ENCODE results near the gene DENND1B. TPM values are rescaled to one million over a fixed set of nuclear protein-coding genes. Genes with fewer than 3 reads are reported as not detected.

The DENND1B gene
- total RNA-seq, 1 experiment from 2014 or later: 9.6 TPM

DNA sequence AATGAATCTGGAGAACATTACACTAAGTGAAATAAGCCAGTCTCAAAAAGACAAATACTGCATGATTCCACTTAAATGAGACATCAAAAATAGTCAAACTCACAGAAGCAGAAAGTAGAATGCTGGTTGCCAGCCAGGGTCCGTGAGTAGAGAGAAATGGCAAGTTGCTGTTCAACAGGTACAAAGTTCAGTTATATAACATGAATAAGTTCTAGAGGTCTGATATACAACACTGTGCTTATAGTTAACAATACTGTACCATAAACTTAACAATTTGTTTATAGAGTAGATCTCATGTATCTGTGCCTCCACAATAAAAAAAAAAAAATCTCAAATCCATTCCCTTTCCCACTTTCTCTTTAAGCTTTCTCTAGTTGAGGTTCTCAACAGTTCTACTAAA, 83.5 kb downstream of the DENND1B start:
- Histone ChIP-seq H3K9me2 (ENCODE audit: insufficient read depth) (no peaks in the 10 kb centered on the region; the same call in 1 of the 2 replicates), H3K9me3 (ENCODE audit: control insufficient read depth in 1 of 2, insufficient read depth in 1 of 2, low read depth in 1 of 2, low read length in 2 of 2) (no peaks in the 10 kb centered on the region), H2AFZ (ENCODE audit: low read depth, low read length, poor library complexity, severe bottlenecking) (no peak overlapping the region), H4K20me1 (ENCODE audit: insufficient read depth) (no peaks in the 10 kb centered on the region), H3K4me2 (ENCODE audit: low read length) (no peak overlapping the region), H3K4me3 (replicated peaks in 1 of 2; ENCODE audit: low read depth in 1 of 2, low read length in 2 of 2) (no peak overlapping the region), H3K27me3 (ENCODE audit: insufficient read depth, low read length) (no peaks in the 10 kb centered on the region), H3K9ac (ENCODE audit: low read length) (no peak overlapping the region), H3K79me2 (ENCODE audit: insufficient read depth, low read length) (no peaks in the 10 kb centered on the region), H3K36me3 (ENCODE audit: control insufficient read depth in 1 of 2, insufficient read depth in 2 of 2, low read length in 2 of 2) (no peaks in the 10 kb centered on the region), H3K4me1 (ENCODE audit: control insufficient read depth in 1 of 2, insufficient read depth in 2 of 2, low read length in 2 of 2) (peaks cover 0 to 3% of the 10 kb centered on the region in 2 experiments; a peak in 2 of 4 replicates), H3K27ac (ENCODE audit: low read depth, low read length) (no peak overlapping the region)
- DNase-seq (ENCODE audit: low read depth, low spot score) (no peak), ATAC-seq (no peak)
- TF ChIP-seq, protein P1, sequence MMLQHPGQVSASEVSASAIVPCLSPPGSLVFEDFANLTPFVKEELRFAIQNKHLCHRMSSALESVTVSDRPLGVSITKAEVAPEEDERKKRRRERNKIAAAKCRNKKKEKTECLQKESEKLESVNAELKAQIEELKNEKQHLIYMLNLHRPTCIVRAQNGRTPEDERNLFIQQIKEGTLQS (IDR thresholded peaks at IDR 0.05): no peak
- TF ChIP-seq POLR2A (IDR thresholded peaks at IDR 0.05; ENCODE audit: borderline replicate concordance, extremely low read depth, insufficient read depth, insufficient read length) (no peak), ZFX (IDR thresholded peaks at IDR 0.05) (no peak), YY1 (IDR thresholded peaks at IDR 0.05; ENCODE audit: extremely low read depth, insufficient replicate concordance, low read depth, low read length) (no peak), POLR2AphosphoS5 (IDR thresholded peaks at IDR 0.05; ENCODE audit: low read depth, low read length) (no peak), RAD21 (IDR thresholded peaks at IDR 0.05; ENCODE audit: low read depth) (no peak), FOSL1 (IDR thresholded peaks at IDR 0.05; ENCODE audit: low read depth) (no peak), SRF (IDR thresholded peaks at IDR 0.05; ENCODE audit: low read depth) (no peak), CEBPB (IDR thresholded peaks at IDR 0.05; ENCODE audit: low read depth) (no peak), EGR1 (IDR thresholded peaks at IDR 0.05; ENCODE audit: low read depth) (no peak), EZH2phosphoT487 (IDR thresholded peaks at IDR 0.05; ENCODE audit: borderline replicate concordance) (no peak), ELF1 (IDR thresholded peaks at IDR 0.05; ENCODE audit: borderline replicate concordance, low read depth) (no peak)
- TF ChIP-seq, protein P2, sequence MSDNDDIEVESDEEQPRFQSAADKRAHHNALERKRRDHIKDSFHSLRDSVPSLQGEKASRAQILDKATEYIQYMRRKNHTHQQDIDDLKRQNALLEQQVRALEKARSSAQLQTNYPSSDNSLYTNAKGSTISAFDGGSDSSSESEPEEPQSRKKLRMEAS (IDR thresholded peaks at IDR 0.05): no peak
- TF ChIP-seq, protein P3, sequence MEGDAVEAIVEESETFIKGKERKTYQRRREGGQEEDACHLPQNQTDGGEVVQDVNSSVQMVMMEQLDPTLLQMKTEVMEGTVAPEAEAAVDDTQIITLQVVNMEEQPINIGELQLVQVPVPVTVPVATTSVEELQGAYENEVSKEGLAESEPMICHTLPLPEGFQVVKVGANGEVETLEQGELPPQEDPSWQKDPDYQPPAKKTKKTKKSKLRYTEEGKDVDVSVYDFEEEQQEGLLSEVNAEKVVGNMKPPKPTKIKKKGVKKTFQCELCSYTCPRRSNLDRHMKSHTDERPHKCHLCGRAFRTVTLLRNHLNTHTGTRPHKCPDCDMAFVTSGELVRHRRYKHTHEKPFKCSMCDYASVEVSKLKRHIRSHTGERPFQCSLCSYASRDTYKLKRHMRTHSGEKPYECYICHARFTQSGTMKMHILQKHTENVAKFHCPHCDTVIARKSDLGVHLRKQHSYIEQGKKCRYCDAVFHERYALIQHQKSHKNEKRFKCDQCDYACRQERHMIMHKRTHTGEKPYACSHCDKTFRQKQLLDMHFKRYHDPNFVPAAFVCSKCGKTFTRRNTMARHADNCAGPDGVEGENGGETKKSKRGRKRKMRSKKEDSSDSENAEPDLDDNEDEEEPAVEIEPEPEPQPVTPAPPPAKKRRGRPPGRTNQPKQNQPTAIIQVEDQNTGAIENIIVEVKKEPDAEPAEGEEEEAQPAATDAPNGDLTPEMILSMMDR (IDR thresholded peaks at IDR 0.05 in 2 of 3, conservative IDR thresholded peaks at IDR 0.05 in 1 of 3; ENCODE audit: borderline replicate concordance in 1 of 3, insufficient read depth in 1 of 3, low read depth in 2 of 3, low read length in 2 of 3): no peak
- CTCF ChIA-PET: no interaction called here
- intact Hi-C loops (cut with micrococcal nuclease): loop anchor here (10.0 kb wide), 1 partner anchor 173 kb away; no protein-coding TSS in a partner anchor
- BruUV-seq (replicated peaks): no TSS peak
- RAD21 ChIA-PET (ENCODE audit: low non-redundant PET in 1 of 2, low total read pairs in 2 of 2, uncharacterized antibody in 2 of 2, unreplicated experiment in 2 of 2): no interaction called here
- POLR2A ChIA-PET: no interaction called here

All from HCT116 (cell line).